Testis (tissue), 3 donors: Measurements from ENCODE around the gene MYLIP. TPM values are rescaled to one million over a fixed set of nuclear protein-coding genes. Genes with fewer than 3 reads are reported as not detected.

Experiments
- DNase-seq: peaks from one replicate; pipeline ENCODE4 v3.0.0-alpha.2; 2019
- H3K27ac ChIP-seq, 2 donors: fragments of 200-600 bp; sonication (generic); one replicate each; pipeline ENCODE4 v1.5.1; 2019
- H3K27me3 ChIP-seq: fragments of 200-600 bp; sonication (generic); one replicate; pipeline ENCODE4 v1.5.1; 2019
- H3K36me3 ChIP-seq: fragments of 200-600 bp; sonication (generic); one replicate; pipeline ENCODE4 v1.5.1; 2017; ENCODE audit warnings: low read depth; ENCODE audit errors: missing control alignments
- H3K4me1 ChIP-seq: fragments of 200-600 bp; sonication (generic); one replicate; pipeline ENCODE4 v1.5.1; 2019
- H3K4me3 ChIP-seq, 2 donors: fragments of 200-600 bp; sonication (generic); one replicate each; pipeline ENCODE4 v1.5.1; 2017 to 2019
- H3K9me3 ChIP-seq: fragments of 200-600 bp; sonication (generic); one replicate; pipeline ENCODE4 v1.5.1; 2017
- CTCF ChIP-seq, 3 experiments: fragments of 450-650 bp in 2 of 3; fragments of 200-600 bp in 1 of 3; sonication (generic) in 1 of 3; IDR thresholded peaks; one replicate each; pipeline ENCODE4 v1.5.1; 2016 to 2019; ENCODE audit warnings: antibody characterized with exemption in 3 of 3, mild to moderate bottlenecking in 2 of 3, moderate library complexity in 1 of 3
- POLR2A ChIP-seq: fragments of 450-650 bp; IDR thresholded peaks from one replicate; pipeline ENCODE4 v1.6.1; 2017; ENCODE audit warnings: antibody characterized with exemption, mild to moderate bottlenecking, moderate library complexity
- WGBS, 2 donors: methylation state at CpG; one replicate each; pipeline ENCODE4 v1.1.5; 2018; 5-methylcytosine and 5-hydroxymethylcytosine counted together
- intact Hi-C: fragments of 100-400 bp; cut with DNase I; formaldehyde crosslinking; loops from one replicate; pipeline ENCODE4 v1.15.1; 2023; ENCODE audit warnings: low total_unique reads
- polyA plus RNA-seq: library from polyadenylated mRNA; stranded (reverse); fragments of 350-450 nt; fragmentation: Illumina TruSeq; extraction: RNeasy Lipid Tissue Mini Kit (QIAGEN cat#74804); gene quantifications from one replicate; pipeline ENCODE4 v1.2.3, GENCODE V29; 2014; ENCODE audit warnings: low read depth, low replicate concordance; ENCODE audit not compliant: insufficient read depth
- total RNA-seq, 2 donors: library from RNA; depleted of rRNA; stranded (reverse); fragments of >200 nt; gene quantifications; one replicate each; pipeline ENCODE4 v1.2.3, GENCODE V29; 2016

Gene MYLIP
- total and polyA plus RNA-seq, 3 donors from 2014 or later, result 39.1 to 48.1 (median 45.0) TPM

- Histone ChIP-seq H3K36me3 (no peaks in the 10 kb centered on the region), H3K9me3 (no peaks in the 10 kb centered on the region), H3K27ac (no peak overlapping the region), H3K4me3 (no peak overlapping the region), H3K4me1 (peaks cover 12% of the 10 kb centered on the region), H3K27me3 (no peaks in the 10 kb centered on the region)
- no peak for TF ChIP-seq CTCF (IDR thresholded peaks at IDR 0.05)
- no peak for TF ChIP-seq POLR2A
- intact Hi-C loops, result no loop called here
- no peak for DNase-seq
- 80 to 87% methylated on average over 12 of the region's 12 CpGs for WGBS, 2 donors
Measured at GRCh38 chr6:16104624-16105433, 24.1 kb upstream of the MYLIP start.

GRCh38 chr6:16105854-16106253 lies 23.0 kb upstream of the MYLIP start:
- intact Hi-C loops, result no loop called here
- DNase-seq, result no peak
- WGBS, 2 donors, result 84 to 86% methylated on average over 4 of the region's 4 CpGs
- no peak overlapping the region for H3K27ac ChIP-seq
- no peak for TF ChIP-seq CTCF (IDR thresholded peaks at IDR 0.05)
- TF ChIP-seq POLR2A, result no peak
- H3K27me3 ChIP-seq, result no peaks in the 10 kb centered on the region
- H3K36me3 ChIP-seq, result no peaks in the 10 kb centered on the region
- H3K9me3 ChIP-seq, result no peaks in the 10 kb centered on the region
- no peak overlapping the region for H3K4me3 ChIP-seq
- peaks cover 15% of the 10 kb centered on the region for H3K4me1 ChIP-seq

- intact Hi-C loops, result no loop called here
- H3K4me1 ChIP-seq, result peaks cover 19% of the 10 kb centered on the region
- no peaks in the 10 kb centered on the region for H3K27me3 ChIP-seq
- 95 to 98% methylated on average over 8 of the region's 8 CpGs for WGBS, 2 donors
- H3K9me3 ChIP-seq, result no peaks in the 10 kb centered on the region
- no peak overlapping the region for H3K27ac ChIP-seq
- DNase-seq, result no peak
- H3K36me3 ChIP-seq, result no peaks in the 10 kb centered on the region
- no peak overlapping the region for H3K4me3 ChIP-seq
- TF ChIP-seq CTCF (IDR thresholded peaks at IDR 0.05) (no peak), POLR2A (no peak)
Measured at GRCh38 chr6:16106991-16107787, 21.7 kb upstream of the MYLIP start.

- Histone ChIP-seq H3K27ac (peak overlapping the region in 1 of 2 donors; percentile 60), H3K4me1 (peaks cover 27% of the 10 kb centered on the region), H3K36me3 (no peaks in the 10 kb centered on the region), H3K9me3 (no peaks in the 10 kb centered on the region), H3K4me3 (no peak overlapping the region), H3K27me3 (no peaks in the 10 kb centered on the region)
- DNase-seq, result no peak
- intact Hi-C loops, result no loop called here
- TF ChIP-seq CTCF (IDR thresholded peaks at IDR 0.05) (no peak), POLR2A (no peak)
- WGBS, 2 donors, result 64 to 77% methylated on average over 5 of the region's 5 CpGs
Measured at GRCh38 chr6:16108419-16108818, 20.5 kb upstream of the MYLIP start.
